Measurements from ENCODE around the gene MACROH2A1.

- no peak for TF ChIP-seq CTCF (IDR thresholded peaks at IDR 0.05)
- no peak for TF ChIP-seq POLR2A (IDR thresholded peaks at IDR 0.05)
- no peak for TF ChIP-seq EP300 (IDR thresholded peaks at IDR 0.05)
Observed at GRCh38 chr5:135359374-135360165, 39.5 kb downstream of the MACROH2A1 start.
